B cell (primary cell): ENCODE results near the gene NELL1. TPM values are rescaled to one million over a fixed set of nuclear protein-coding genes. Genes with fewer than 3 reads are reported as not detected.

ENCODE experiments used
- ATAC-seq: fragments of 200-7000 bp; cut with Tn5 transposase; one replicate; pipeline ENCODE4 v1.10.0; 2021; ENCODE audit warnings: low read depth, mild to moderate bottlenecking, moderate number of reproducible peaks, moderate library complexity
- CTCF ChIA-PET: fragments of 350-600 bp; sonication (Branson Sonifier 250); formaldehyde crosslinking; loops from one replicate; lab custom pipeline; 2021; ENCODE audit warnings: antibody characterized with exemption, inconsistent platforms; lab: Charles Lee
- POLR2A ChIA-PET: fragments of 350-600 bp; sonication (Branson Sonifier 250); formaldehyde crosslinking; loops from one replicate; lab custom pipeline; 2021; ENCODE audit warnings: antibody characterized with exemption; lab: Charles Lee
- DNase-seq: peaks from one replicate; pipeline ENCODE4 v3.0.0; 2013
- H2AFZ ChIP-seq: 2 replicates; pipeline ENCODE4 v1.6.1; 2012; ENCODE audit warnings: mild to moderate bottlenecking, low read depth, low read length; ENCODE audit not compliant: insufficient read depth, poor library complexity, severe bottlenecking
- H3K27ac ChIP-seq, 2 donors: 1 replicate in 1 of 2; 2 replicates in 1 of 2; pipeline ENCODE4 v1.5.1; 2012 to 2013; ENCODE audit warnings: low read length in 2 of 2, mild to moderate bottlenecking in 2 of 2, moderate library complexity in 1 of 2
- H3K27me3 ChIP-seq, 4 experiments: fragments of 200-600 bp in 1 of 4; sonication (generic) in 1 of 4; replicated peaks in 1 of 4; 1 replicate in 2 of 4; 2 replicates in 2 of 4; pipeline versions ENCODE4 v1.6.1 to v1.7.0; 2013 to 2016; ENCODE audit warnings: low read length in 3 of 4, mild to moderate bottlenecking in 2 of 4, mixed read lengths in 1 of 4, moderate library complexity in 1 of 4; ENCODE audit not compliant: insufficient read depth in 4 of 4, control insufficient read depth in 3 of 4; ENCODE audit errors: control extremely low read depth in 1 of 4
- H3K36me3 ChIP-seq, 2 experiments: replicated peaks in 1 of 2; 1 replicate in 1 of 2; 2 replicates in 1 of 2; pipeline versions ENCODE4 v1.6.1 to v1.7.1; 2013; ENCODE audit warnings: low read length in 1 of 2; ENCODE audit not compliant: insufficient read depth in 2 of 2, control insufficient read depth in 1 of 2; ENCODE audit errors: control extremely low read depth in 1 of 2, extremely low read depth in 1 of 2
- H3K4me1 ChIP-seq, 2 donors: fragments of 200-600 bp in 1 of 2; sonication (generic) in 1 of 2; 1 replicate in 1 of 2; 2 replicates in 1 of 2; pipeline versions ENCODE4 v1.5.1 to v1.6.1; 2013 to 2017; ENCODE audit warnings: low read length in 2 of 2; ENCODE audit not compliant: control insufficient read depth in 2 of 2, insufficient read depth in 2 of 2
- H3K4me2 ChIP-seq: replicated peaks from 2 replicates; pipeline ENCODE3; 2012; ENCODE audit warnings: mild to moderate bottlenecking, low read depth, low read length; ENCODE audit not compliant: poor library complexity, severe bottlenecking
- H3K4me3 ChIP-seq, 5 experiments: fragments of 200-600 bp in 1 of 5; sonication (generic) in 1 of 5; 1 replicate in 3 of 5; 2 replicates in 2 of 5; pipeline versions ENCODE4 v1.5.1 to v1.7.0; 2011 to 2016; ENCODE audit warnings: low read length in 4 of 5, mild to moderate bottlenecking in 4 of 5, low read depth in 2 of 5, control low read depth in 1 of 5, moderate library complexity in 1 of 5; ENCODE audit not compliant: insufficient read depth in 1 of 5; ENCODE audit errors: control extremely low read depth in 1 of 5, extremely low read depth in 1 of 5
- H3K79me2 ChIP-seq: fragments of 200-600 bp; sonication (generic); one replicate; pipeline ENCODE4 v1.6.0; 2016; ENCODE audit warnings: low read length; ENCODE audit not compliant: control insufficient read depth, insufficient read depth
- H3K9ac ChIP-seq: fragments of 200-600 bp; sonication (generic); 2 replicates; pipeline ENCODE4 v1.6.1; 2017; ENCODE audit warnings: mild to moderate bottlenecking, low read length, moderate library complexity
- H3K9me3 ChIP-seq, 3 donors: one replicate each; pipeline versions ENCODE4 v1.6.1 to v1.7.1; 2013; ENCODE audit warnings: low read length in 2 of 3; ENCODE audit not compliant: control insufficient read depth in 2 of 3, insufficient read depth in 1 of 3; ENCODE audit errors: control extremely low read depth in 1 of 3
- H4K20me1 ChIP-seq: 2 replicates; pipeline ENCODE4 v1.6.0; 2012; ENCODE audit warnings: mild to moderate bottlenecking, low read length; ENCODE audit not compliant: insufficient read depth, control insufficient read depth, poor library complexity, severe bottlenecking
- H3K27ac Mint-ChIP-seq: one replicate; pipeline ENCODE4 v1.8.0; 2021; ENCODE audit warnings: mixed read lengths
- H3K27me3 Mint-ChIP-seq: one replicate; pipeline ENCODE4 v1.8.0; 2021; ENCODE audit warnings: mixed read lengths
- H3K4me1 Mint-ChIP-seq: one replicate; pipeline ENCODE4 v1.8.0; 2021; ENCODE audit warnings: mixed read lengths
- H3K4me3 Mint-ChIP-seq: one replicate; pipeline ENCODE4 v1.8.0; 2021; ENCODE audit warnings: mixed read lengths
- H3K9me3 Mint-ChIP-seq: one replicate; pipeline ENCODE4 v1.8.0; 2022; ENCODE audit warnings: mixed read lengths; ENCODE audit not compliant: insufficient read depth
- CTCF ChIP-seq: fragments of 200-600 bp; IDR thresholded peaks from one replicate; pipeline ENCODE4 v1.8.0; 2022; ENCODE audit warnings: antibody characterized with exemption, mild to moderate bottlenecking
- EZH2 ChIP-seq: IDR thresholded peaks from 2 replicates; pipeline ENCODE4 v1.6.1; 2012; ENCODE audit warnings: borderline replicate concordance, low read depth, mild to moderate bottlenecking, moderate library complexity, low read length; ENCODE audit not compliant: insufficient read depth, poor library complexity, severe bottlenecking
- WGBS: methylation state at CpG from one replicate; pipeline ENCODE4 v1.1.5; 2013; ENCODE audit warnings: missing lambda C conversion rate; ENCODE audit not compliant: insufficient coverage; 5-methylcytosine and 5-hydroxymethylcytosine counted together
- intact Hi-C: fragments of 100-400 bp; cut with micrococcal nuclease; formaldehyde crosslinking; loops from one replicate; pipeline ENCODE4 v1.10.0; 2022
- polyA plus RNA-seq: library from polyadenylated mRNA; depleted of rRNA; stranded (reverse); fragments of >200 nt; gene quantifications from 2 replicates; pipeline ENCODE4 v1.2.3, GENCODE V29; 2012
- total RNA-seq, 2 donors: library from RNA; stranded (reverse); fragments of 120-200 nt in 1 of 2; gene quantifications; 1 replicate in 1 of 2; 2 replicates in 1 of 2; pipeline versions ENCODE4 v1.2.3 to v1.2.4, GENCODE V29; 2013 to 2022

Gene NELL1
- total and polyA plus RNA-seq, 2 donors (not counting 1 experiment from before 2014, with no cell fraction given), result not detected

GRCh38 chr11:20762116-20762844 is 92.9 kb downstream of the NELL1 start:
- intact Hi-C loops, result no loop called here
- no peaks in the 10 kb centered on the region for H3K36me3 ChIP-seq
- no peak overlapping the region for H3K27ac ChIP-seq
- Mint-ChIP-seq H3K4me1 (no peaks in the 10 kb centered on the region), H3K9me3 (peaks cover 4% of the 10 kb centered on the region), H3K4me3 (no peak overlapping the region), H3K27me3 (no peaks in the 10 kb centered on the region), H3K27ac (no peak overlapping the region)
- no peak overlapping the region for H3K9ac ChIP-seq
- ChIA-PET POLR2A (no interaction called here), CTCF (no interaction called here)
- ATAC-seq (no peak), DNase-seq (no peak)
- H3K9me3 ChIP-seq, result no peaks in the 10 kb centered on the region
- H2AFZ ChIP-seq, result no peak overlapping the region
- no peak for TF ChIP-seq CTCF
- TF ChIP-seq EZH2, result no peak
- H3K4me1 ChIP-seq, result no peaks in the 10 kb centered on the region
- 64% methylated on average over 3 of the region's 13 CpGs for WGBS
- no peaks in the 10 kb centered on the region for H3K79me2 ChIP-seq
- H3K27me3 ChIP-seq, result no peaks in the 10 kb centered on the region
- no peak overlapping the region for H3K4me2 ChIP-seq
- H4K20me1 ChIP-seq, result no peaks in the 10 kb centered on the region
- no peak overlapping the region for H3K4me3 ChIP-seq

- Histone ChIP-seq H3K4me2 (no peak overlapping the region), H2AFZ (no peak overlapping the region), H3K4me1 (no peaks in the 10 kb centered on the region), H3K27me3 (no peaks in the 10 kb centered on the region), H3K9me3 (no peaks in the 10 kb centered on the region), H3K36me3 (no peaks in the 10 kb centered on the region), H3K4me3 (no peak overlapping the region), H3K79me2 (no peaks in the 10 kb centered on the region), H3K9ac (no peak overlapping the region), H4K20me1 (no peaks in the 10 kb centered on the region), H3K27ac (no peak overlapping the region)
- TF ChIP-seq EZH2, result no peak
- TF ChIP-seq CTCF, result no peak
- ChIA-PET CTCF (no interaction called here), POLR2A (no interaction called here)
- Mint-ChIP-seq H3K27ac (no peak overlapping the region), H3K4me1 (no peaks in the 10 kb centered on the region), H3K9me3 (peaks cover 4% of the 10 kb centered on the region), H3K4me3 (no peak overlapping the region), H3K27me3 (no peaks in the 10 kb centered on the region)
- WGBS, result 70% methylated on average over 2 of the region's 7 CpGs
- ATAC-seq (no peak), DNase-seq (no peak)
- intact Hi-C loops, result no loop called here
Measured at GRCh38 chr11:20762980-20763379, 93.6 kb downstream of the NELL1 start.
